ENCODE results near the gene CEP97. TPM values are rescaled to one million over a fixed set of nuclear protein-coding genes. Genes with fewer than 3 reads are reported as not detected.

CEP97 gene
- total RNA-seq, 4 donors from 2014 or later = 5.1 to 39.5 (median 17.0) TPM

GRCh38 chr3:101813817-101814440, 89.5 kb downstream of the CEP97 start:
- Histone ChIP-seq H3K9me3 (no peaks in the 10 kb centered on the region), H3K4me1 (peaks cover 6 to 16% of the 10 kb centered on the region in 2 donors), H3K27ac (peak overlapping the region; percentile 53 to 68), H3K27me3 (no peaks in the 10 kb centered on the region), H3K36me3 (no peaks in the 10 kb centered on the region), H3K4me3 (no peak overlapping the region)
- intact Hi-C loops (cut with DNase I; ENCODE audit: low total_unique reads) = no loop called here
- TF ChIP-seq CTCF (IDR thresholded peaks at IDR 0.05) (peak; percentile 50 to 70 (median 58)), POLR2A (IDR thresholded peaks at IDR 0.05) (no peak)
- DNase-seq = no peak

GRCh38 chr3:101814835-101815234, 90.4 kb downstream of the CEP97 start:
- no peaks in the 10 kb centered on the region for H3K9me3 ChIP-seq
- H3K36me3 ChIP-seq = no peaks in the 10 kb centered on the region
- H3K4me1 ChIP-seq = peaks cover 6 to 16% of the 10 kb centered on the region in 2 donors
- no peak for DNase-seq
- intact Hi-C loops (cut with DNase I; ENCODE audit: low total_unique reads) = no loop called here
- H3K27ac ChIP-seq = peak overlapping the region; percentile 68 to 73
- no peaks in the 10 kb centered on the region for H3K27me3 ChIP-seq
- H3K4me3 ChIP-seq = no peak overlapping the region
- TF ChIP-seq POLR2A (IDR thresholded peaks at IDR 0.05) = no peak
- no peak for TF ChIP-seq CTCF (IDR thresholded peaks at IDR 0.05)

- H3K27ac ChIP-seq = peak overlapping the region; percentile 68 to 73
- peaks cover 6 to 16% of the 10 kb centered on the region in 2 donors for H3K4me1 ChIP-seq
- TF ChIP-seq POLR2A (IDR thresholded peaks at IDR 0.05) (no peak), CTCF (IDR thresholded peaks at IDR 0.05) (peak in 1 of 4 experiments; percentile 4)
Observed at GRCh38 chr3:101816215-101817149, 92.1 kb downstream of the CEP97 start.

GRCh38 chr3:101817992-101818391, 93.6 kb downstream of the CEP97 start:
- Histone ChIP-seq H3K4me1 (peaks cover 6 to 16% of the 10 kb centered on the region in 2 donors), H3K9me3 (no peaks in the 10 kb centered on the region), H3K27ac (peak overlapping the region; percentile 68 to 73), H3K4me3 (no peak overlapping the region), H3K36me3 (no peaks in the 10 kb centered on the region), H3K27me3 (no peaks in the 10 kb centered on the region)
- TF ChIP-seq CTCF (IDR thresholded peaks at IDR 0.05) (no peak), POLR2A (IDR thresholded peaks at IDR 0.05) (no peak)
- intact Hi-C loops (cut with DNase I; ENCODE audit: low total_unique reads) = no loop called here
- no peak for DNase-seq

More at GRCh38 chr3:101816215-101817149, 92.1 kb downstream of the CEP97 start:
- no peak overlapping the region for H3K4me3 ChIP-seq
- H3K9me3 ChIP-seq = no peaks in the 10 kb centered on the region
- intact Hi-C loops (cut with DNase I; ENCODE audit: low total_unique reads) = no loop called here
- DNase-seq = peak in 1 of 2 donors; percentile 49
- H3K27me3 ChIP-seq = no peaks in the 10 kb centered on the region
- H3K36me3 ChIP-seq = no peaks in the 10 kb centered on the region

Data from uterus (tissue), 4 donors.